ENCODE results near the gene ERN2.

ERN2 gene

GRCh38 chr16:23682181-23682580 lies 30.8 kb downstream of the ERN2 start:
- TF ChIP-seq GATA2 (IDR thresholded peaks at IDR 0.05; ENCODE audit: low read depth, low read length) (no peak), GATA3 (IDR thresholded peaks at IDR 0.05; ENCODE audit: low read depth, low read length) (no peak)

- TF ChIP-seq GATA3 (IDR thresholded peaks at IDR 0.05; ENCODE audit: low read depth, low read length) (no peak), GATA2 (IDR thresholded peaks at IDR 0.05; ENCODE audit: low read depth, low read length) (no peak)
Measured at GRCh38 chr16:23679986-23680336, 33.1 kb downstream of the ERN2 start.

GRCh38 chr16:23679274-23679985 lies 33.6 kb downstream of the ERN2 start:
- TF ChIP-seq GATA3 (IDR thresholded peaks at IDR 0.05; ENCODE audit: low read depth, low read length) (no peak), GATA2 (IDR thresholded peaks at IDR 0.05; ENCODE audit: low read depth, low read length) (no peak)

- TF ChIP-seq GATA3 (IDR thresholded peaks at IDR 0.05; ENCODE audit: low read depth, low read length), result no peak
- TF ChIP-seq GATA2 (IDR thresholded peaks at IDR 0.05; ENCODE audit: low read depth, low read length), result no peak
Measured at GRCh38 chr16:23678430-23679273, 34.4 kb downstream of the ERN2 start, which contains the start of gene PLK1. TSS of gene PLK1 (plus strand) at chr16:23678889. CDS start at chr16:23678933, 44 bp downstream.

- TF ChIP-seq GATA2 (IDR thresholded peaks at IDR 0.05; ENCODE audit: low read depth, low read length) (no peak), GATA3 (IDR thresholded peaks at IDR 0.05; ENCODE audit: low read depth, low read length) (no peak)
Measured at GRCh38 chr16:23676924-23677480, 36.0 kb downstream of the ERN2 start.

- TF ChIP-seq GATA3 (IDR thresholded peaks at IDR 0.05; ENCODE audit: low read depth, low read length) (no peak), GATA2 (IDR thresholded peaks at IDR 0.05; ENCODE audit: low read depth, low read length) (no peak)
Measured at GRCh38 chr16:23673971-23674614, 38.9 kb downstream of the ERN2 start.

GRCh38 chr16:23670137-23670776 lies 42.8 kb downstream of the ERN2 start:
- TF ChIP-seq GATA3 (IDR thresholded peaks at IDR 0.05; ENCODE audit: low read depth, low read length) (no peak), GATA2 (IDR thresholded peaks at IDR 0.05; ENCODE audit: low read depth, low read length) (no peak)

GRCh38 chr16:23668873-23669272 lies 44.1 kb downstream of the ERN2 start:
- TF ChIP-seq GATA2 (IDR thresholded peaks at IDR 0.05; ENCODE audit: low read depth, low read length) (no peak), GATA3 (IDR thresholded peaks at IDR 0.05; ENCODE audit: low read depth, low read length) (no peak)

- TF ChIP-seq GATA2 (IDR thresholded peaks at IDR 0.05; ENCODE audit: low read depth, low read length) (no peak), GATA3 (IDR thresholded peaks at IDR 0.05; ENCODE audit: low read depth, low read length) (no peak)
Measured at GRCh38 chr16:23668225-23668624, 44.8 kb downstream of the ERN2 start.

GRCh38 chr16:23667355-23667659 lies 45.7 kb downstream of the ERN2 start:
- TF ChIP-seq GATA3 (IDR thresholded peaks at IDR 0.05; ENCODE audit: low read depth, low read length) (no peak), GATA2 (IDR thresholded peaks at IDR 0.05; ENCODE audit: low read depth, low read length) (no peak)

GRCh38 chr16:23666571-23667354 lies 46.3 kb downstream of the ERN2 start:
- TF ChIP-seq GATA2 (IDR thresholded peaks at IDR 0.05; ENCODE audit: low read depth, low read length) (no peak), GATA3 (IDR thresholded peaks at IDR 0.05; ENCODE audit: low read depth, low read length) (no peak)

- TF ChIP-seq GATA3 (IDR thresholded peaks at IDR 0.05; ENCODE audit: low read depth, low read length), result no peak
- no peak for TF ChIP-seq GATA2 (IDR thresholded peaks at IDR 0.05; ENCODE audit: low read depth, low read length)
Measured at GRCh38 chr16:23663918-23664317, 49.1 kb downstream of the ERN2 start.

- TF ChIP-seq GATA2 (IDR thresholded peaks at IDR 0.05; ENCODE audit: low read depth, low read length), result no peak
- TF ChIP-seq GATA3 (IDR thresholded peaks at IDR 0.05; ENCODE audit: low read depth, low read length), result no peak
Measured at GRCh38 chr16:23651943-23652468, 61.0 kb downstream of the ERN2 start.

All from SH-SY5Y (cell line).